Measurements from ENCODE around the gene XG. TPM values are rescaled to one million over a fixed set of nuclear protein-coding genes. Genes with fewer than 3 reads are reported as not detected.

The XG gene
- total RNA-seq, 1 donor from 2014 or later: 0.65 TPM

DNA sequence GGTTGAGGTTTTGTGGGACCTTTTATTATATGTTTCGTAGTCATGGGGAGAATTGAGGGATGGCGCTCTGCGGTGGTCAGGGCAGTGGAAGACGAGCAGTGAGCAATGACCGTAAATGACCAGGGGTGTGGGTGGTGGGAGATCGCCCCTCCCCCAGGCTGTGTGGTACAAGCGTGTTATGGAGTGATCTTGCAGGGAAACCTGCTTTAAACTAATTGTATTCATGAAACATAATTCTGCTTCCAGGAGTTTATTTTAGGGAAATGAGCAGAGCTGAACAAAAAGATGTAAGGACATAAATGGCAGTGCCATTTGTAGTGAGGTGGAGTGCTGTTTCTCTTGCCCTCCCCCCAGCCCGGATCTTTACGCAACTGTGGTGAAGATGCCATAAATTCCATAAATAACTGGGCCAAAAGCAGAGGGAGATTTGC is 97.0 kb downstream of the XG start:
- Mint-ChIP-seq H3K27ac (no peak overlapping the region), H3K4me1 (ENCODE audit: low read depth) (no peaks in the 10 kb centered on the region), H3K4me3 (no peak overlapping the region), H3K36me3 (ENCODE audit: low read depth) (no peaks in the 10 kb centered on the region), H3K27me3 (ENCODE audit: insufficient read depth) (no peaks in the 10 kb centered on the region), H3K9me3 (no peaks in the 10 kb centered on the region)
- DNase-seq (ENCODE audit: low spot score): no peak
- intact Hi-C loops (cut with micrococcal nuclease): no loop called here

DNA sequence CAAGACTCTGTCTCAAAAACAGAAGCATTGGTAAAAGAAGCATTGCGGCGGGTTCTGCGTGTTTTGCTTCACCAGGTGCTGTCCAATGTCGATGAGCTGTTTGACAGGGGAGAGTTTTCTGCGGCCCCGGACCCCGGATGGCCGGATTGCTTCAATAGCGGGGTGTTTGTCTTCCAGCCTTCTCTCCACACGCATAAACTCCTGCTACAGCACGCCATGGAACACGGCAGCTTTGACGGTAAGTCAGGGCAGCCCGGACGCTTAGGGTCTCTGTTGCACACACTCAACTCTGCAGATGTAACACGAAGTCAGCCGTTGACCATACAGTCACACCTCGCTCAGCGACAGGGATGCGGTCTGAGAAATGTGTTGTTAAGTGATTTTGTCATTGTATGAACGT is 103.1 kb downstream of the XG start:
- Mint-ChIP-seq H3K36me3 (ENCODE audit: low read depth) (no peaks in the 10 kb centered on the region), H3K27ac (no peak overlapping the region), H3K9me3 (no peaks in the 10 kb centered on the region), H3K27me3 (ENCODE audit: insufficient read depth) (no peaks in the 10 kb centered on the region), H3K4me3 (no peak overlapping the region), H3K4me1 (ENCODE audit: low read depth) (no peaks in the 10 kb centered on the region)
- intact Hi-C loops (cut with micrococcal nuclease): no loop called here
- no peak for DNase-seq (ENCODE audit: low spot score)

DNA sequence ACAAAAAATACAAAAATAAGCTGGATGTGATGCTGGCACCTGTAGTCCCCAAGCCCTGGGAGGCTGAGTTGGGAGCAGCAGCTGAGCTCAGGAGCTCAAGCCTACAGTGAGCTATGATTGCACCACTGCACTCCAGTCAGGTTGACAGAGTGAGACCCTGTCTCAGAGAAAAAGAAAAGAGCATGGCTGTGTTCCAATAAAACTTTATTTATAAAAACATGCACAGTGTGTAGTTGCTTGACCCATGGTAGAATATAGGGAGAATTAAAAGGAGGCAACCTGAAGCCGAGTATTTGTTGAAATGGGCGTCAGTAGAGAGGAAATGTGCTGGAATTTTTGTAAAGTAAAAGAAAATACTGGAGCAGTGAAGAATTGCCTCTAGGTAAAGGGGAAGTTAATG is 103.9 kb downstream of the XG start:
- Mint-ChIP-seq H3K27ac (no peak overlapping the region), H3K36me3 (ENCODE audit: low read depth) (no peaks in the 10 kb centered on the region), H3K27me3 (ENCODE audit: insufficient read depth) (no peaks in the 10 kb centered on the region), H3K9me3 (no peaks in the 10 kb centered on the region), H3K4me3 (no peak overlapping the region), H3K4me1 (ENCODE audit: low read depth) (no peaks in the 10 kb centered on the region)
- DNase-seq (ENCODE audit: low spot score): no peak
- intact Hi-C loops (cut with micrococcal nuclease): no loop called here

DNA sequence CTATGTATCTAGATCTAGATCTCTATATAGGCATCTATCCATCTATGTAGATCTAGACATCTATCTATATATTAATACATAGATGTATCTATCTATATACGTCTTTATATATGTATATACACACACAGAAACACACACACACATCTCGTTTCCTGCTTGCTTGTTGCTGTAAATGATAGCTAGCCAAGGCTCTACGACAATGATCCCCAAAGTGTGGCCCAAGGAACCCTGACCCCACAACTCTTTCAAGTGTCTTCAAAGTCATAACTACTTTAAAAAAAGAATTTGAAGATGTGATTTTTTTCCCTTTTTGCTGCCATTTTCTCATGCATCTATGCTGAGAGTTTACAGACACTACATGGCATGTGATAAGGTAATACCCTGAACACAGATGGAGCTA is 105.7 kb downstream of the XG start:
- intact Hi-C loops (cut with micrococcal nuclease): no loop called here
- H3K9me3 Mint-ChIP-seq: no peaks in the 10 kb centered on the region
- no peak for DNase-seq (ENCODE audit: low spot score)

DNA sequence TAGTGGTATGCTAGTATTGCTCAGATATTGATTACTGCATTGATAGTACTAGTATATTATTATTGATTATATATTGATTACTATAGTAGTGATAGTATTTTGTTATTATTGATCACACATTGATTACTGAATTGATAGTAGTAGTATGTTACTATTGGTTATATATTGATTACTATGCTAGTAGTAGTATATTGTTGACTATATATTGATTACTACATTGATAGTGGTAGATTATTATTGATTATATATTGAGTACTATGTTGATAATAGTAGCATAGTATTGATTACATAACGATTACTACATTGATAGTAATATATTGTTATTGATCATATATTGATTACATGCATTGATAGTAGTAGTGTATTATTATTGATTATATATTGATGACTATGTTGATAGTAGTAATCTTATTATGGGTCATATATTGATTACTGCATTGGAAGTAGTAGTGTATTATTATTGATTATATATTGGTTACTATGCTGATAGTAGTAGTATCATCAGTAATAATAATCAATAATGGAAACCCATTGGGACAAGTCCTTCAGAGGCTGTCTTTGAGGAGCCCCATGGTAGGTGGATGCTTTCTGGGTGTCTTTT is 107.5 kb downstream of the XG start:
- H3K9me3 Mint-ChIP-seq: no peaks in the 10 kb centered on the region
- no peaks in the 10 kb centered on the region for H3K27me3 Mint-ChIP-seq (ENCODE audit: insufficient read depth)
- DNase-seq (ENCODE audit: low spot score): no peak
- no peaks in the 10 kb centered on the region for H3K36me3 Mint-ChIP-seq (ENCODE audit: low read depth)
- no peak overlapping the region for H3K27ac Mint-ChIP-seq
- H3K4me1 Mint-ChIP-seq (ENCODE audit: low read depth): no peaks in the 10 kb centered on the region
- intact Hi-C loops (cut with micrococcal nuclease): no loop called here
- H3K4me3 Mint-ChIP-seq: no peak overlapping the region

More for the DNA sequence above, 105.7 kb downstream of the XG start:
- H3K4me1 Mint-ChIP-seq (ENCODE audit: low read depth): no peaks in the 10 kb centered on the region
- no peaks in the 10 kb centered on the region for H3K36me3 Mint-ChIP-seq (ENCODE audit: low read depth)
- H3K27ac Mint-ChIP-seq: no peak overlapping the region
- no peaks in the 10 kb centered on the region for H3K27me3 Mint-ChIP-seq (ENCODE audit: insufficient read depth)
- H3K4me3 Mint-ChIP-seq: no peak overlapping the region

DNA sequence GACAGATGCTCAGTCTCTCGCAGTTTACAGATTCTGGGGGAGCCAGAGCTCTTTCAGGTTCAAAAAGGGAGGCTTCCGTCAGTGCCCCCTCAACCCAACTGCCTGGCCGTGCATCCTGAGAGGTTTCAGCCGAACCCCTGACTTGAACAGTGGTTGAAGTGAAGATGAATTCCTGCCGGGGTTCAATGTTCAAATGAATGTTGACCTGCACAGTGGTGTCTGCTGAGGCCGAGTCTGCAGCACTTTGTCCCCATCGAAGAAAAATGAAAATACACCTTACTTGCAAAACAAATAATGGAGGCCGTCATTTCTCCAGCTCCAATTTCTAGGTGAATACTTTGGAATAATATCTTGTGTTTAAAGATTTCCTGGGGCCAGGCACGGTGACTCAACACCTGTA is 110.6 kb downstream of the XG start:
- H3K27ac Mint-ChIP-seq: no peak overlapping the region
- H3K4me1 Mint-ChIP-seq (ENCODE audit: low read depth): no peaks in the 10 kb centered on the region
- no peaks in the 10 kb centered on the region for H3K36me3 Mint-ChIP-seq (ENCODE audit: low read depth)
- no peak overlapping the region for H3K4me3 Mint-ChIP-seq
- no peak for DNase-seq (ENCODE audit: low spot score)
- H3K9me3 Mint-ChIP-seq: no peaks in the 10 kb centered on the region
- intact Hi-C loops (cut with micrococcal nuclease): no loop called here
- no peaks in the 10 kb centered on the region for H3K27me3 Mint-ChIP-seq (ENCODE audit: insufficient read depth)

DNA sequence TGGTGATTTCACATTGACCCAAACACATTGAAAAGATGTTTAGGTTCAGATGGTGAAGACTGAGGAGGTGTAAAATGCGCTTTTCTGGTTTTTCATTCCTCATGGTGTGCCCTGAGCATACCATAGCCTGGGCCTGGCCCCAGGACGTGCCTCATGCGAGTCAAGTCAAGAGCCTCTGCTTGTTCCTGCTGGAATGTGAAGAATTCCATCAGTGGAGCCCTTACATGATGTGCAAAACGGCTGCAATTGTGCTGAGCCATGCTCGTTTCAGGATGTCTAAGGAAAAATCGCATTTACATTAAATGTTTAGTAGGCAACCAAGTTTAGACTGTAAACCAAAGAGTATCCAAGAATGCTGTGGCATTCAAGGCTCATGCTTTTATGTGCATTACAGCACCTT is 111.8 kb downstream of the XG start:
- no peaks in the 10 kb centered on the region for H3K9me3 Mint-ChIP-seq
- DNase-seq (ENCODE audit: low spot score): no peak
- H3K36me3 Mint-ChIP-seq (ENCODE audit: low read depth): no peaks in the 10 kb centered on the region
- H3K27ac Mint-ChIP-seq: no peak overlapping the region
- H3K27me3 Mint-ChIP-seq (ENCODE audit: insufficient read depth): no peaks in the 10 kb centered on the region
- intact Hi-C loops (cut with micrococcal nuclease): no loop called here
- no peak overlapping the region for H3K4me3 Mint-ChIP-seq
- H3K4me1 Mint-ChIP-seq (ENCODE audit: low read depth): no peaks in the 10 kb centered on the region

Other genes starting within 250 kb of the XG start
- gene CD99, start 60.7 kb upstream of the XG start, total RNA-seq: 421 and 437 TPM in 2 replicates
- gene GYG2, start 76.9 kb downstream of the XG start, total RNA-seq: not detected in 2 replicates
- gene ARSD, start 177.3 kb downstream of the XG start, total RNA-seq: 2.5 and 2.7 TPM in 2 replicates

Measured in activated T-helper 1 cell treated with anti-CD3 and anti-CD28 coated beads, Interleukin-12 subunit alpha, Interleukin-12 subunit beta, Interleukin-2, Interleukin-4 antibody, amounts not matched to agents 30 ng/mL and 10 ng/mL and 1 ng/mL, durations not matched to agents 14 hours and 24 hours and 36 hours (primary cell).